HG02943 (cell line): Measurements from ENCODE around the gene MARK1.
"Not testable (repeated sequence)": the region's sequence is repeated elsewhere in the genome, so short reads cannot be mapped to it uniquely, and the experiment has no call there.

ENCODE experiments used
- ATAC-seq: cut with Tn5 transposase; IDR thresholded peaks from one replicate; pipeline ENCODE4 v1.9.1; 2021; ENCODE audit warnings: mild to moderate bottlenecking, low read depth, moderate library complexity; ENCODE audit not compliant: unreplicated experiment

MARK1 gene

GRCh38 chr1:220604926-220605325 is 77.0 kb downstream of the MARK1 start:
- no peak for ATAC-seq

- ATAC-seq: not testable (repeated sequence)
These were observed 77.7 kb downstream of the MARK1 start for GRCh38 chr1:220605651-220606050.

- ATAC-seq: not testable (repeated sequence)
These were observed 83.2 kb downstream of the MARK1 start for GRCh38 chr1:220611100-220611499.

- no peak for ATAC-seq
These were observed 88.9 kb downstream of the MARK1 start for GRCh38 chr1:220616836-220617235.

- ATAC-seq: no peak
These were observed 100.5 kb downstream of the MARK1 start for GRCh38 chr1:220628431-220628830.

- ATAC-seq: no peak
These were observed 103.4 kb downstream of the MARK1 start for GRCh38 chr1:220631238-220631815.

GRCh38 chr1:220637759-220638158 is 109.8 kb downstream of the MARK1 start:
- ATAC-seq: no peak

GRCh38 chr1:220642285-220642684 is 114.3 kb downstream of the MARK1 start:
- no peak for ATAC-seq

- no peak for ATAC-seq
These were observed 125.1 kb downstream of the MARK1 start for GRCh38 chr1:220652995-220653394.

- ATAC-seq: peak; percentile 60
These were observed 127.6 kb downstream of the MARK1 start for GRCh38 chr1:220655509-220655908.

- ATAC-seq: peak; percentile 24
These were observed 128.2 kb downstream of the MARK1 start for GRCh38 chr1:220655961-220656740.

- no peak for ATAC-seq
These were observed 138.4 kb downstream of the MARK1 start for GRCh38 chr1:220666349-220666748.

- no peak for ATAC-seq
These were observed 141.1 kb downstream of the MARK1 start for GRCh38 chr1:220669005-220669404.

- ATAC-seq: no peak
These were observed 142.4 kb downstream of the MARK1 start for GRCh38 chr1:220670365-220670764.

GRCh38 chr1:220673921-220674320 is 146.0 kb downstream of the MARK1 start:
- no peak for ATAC-seq

- no peak for ATAC-seq
These were observed 149.3 kb downstream of the MARK1 start for GRCh38 chr1:220677251-220677650.

- peak; percentile 82 for ATAC-seq
These were observed 152.2 kb downstream of the MARK1 start for GRCh38 chr1:220680085-220680687.

- no peak for ATAC-seq
These were observed 153.4 kb downstream of the MARK1 start for GRCh38 chr1:220681220-220681880.

GRCh38 chr1:220682901-220683576 is 155.1 kb downstream of the MARK1 start:
- ATAC-seq: no peak

- ATAC-seq: not testable (repeated sequence)
These were observed 155.8 kb downstream of the MARK1 start for GRCh38 chr1:220683716-220684115.

- ATAC-seq: no peak
These were observed 157.0 kb downstream of the MARK1 start for GRCh38 chr1:220684890-220685289.
